Measurements from ENCODE around the gene WDFY3.
"Not testable (repeated sequence)": the region's sequence is repeated elsewhere in the genome, so short reads cannot be mapped to it uniquely, and the experiment has no call there.

Gene WDFY3

GRCh38 chr4:84683064-84683850, 283.2 kb downstream of the WDFY3 start:
- Histone ChIP-seq H3K4me1 (ENCODE audit: low read length) (peaks cover 12% of the 10 kb centered on the region), H3K79me2 (ENCODE audit: low read length) (no peaks in the 10 kb centered on the region), H2AFZ (ENCODE audit: low read depth, low read length) (no peak overlapping the region), H3K9me3 (ENCODE audit: insufficient read depth, low read length) (no peaks in the 10 kb centered on the region), H3K4me2 (ENCODE audit: low read length) (no peak overlapping the region), H4K20me1 (ENCODE audit: insufficient read depth, low read length) (no peaks in the 10 kb centered on the region), H3K27ac (ENCODE audit: low read length) (no peak overlapping the region), H3K27me3 (ENCODE audit: low read depth, low read length) (no peaks in the 10 kb centered on the region; the same call in 1 of the 2 replicates), H3K9ac (ENCODE audit: low read length) (no peak overlapping the region), H3K4me3 (ENCODE audit: low read length) (no peak overlapping the region), H3K36me3 (replicated peaks; ENCODE audit: low read depth, low read length) (no peaks in the 10 kb centered on the region)
- no peak for TF ChIP-seq CTCF (IDR thresholded peaks at IDR 0.05; ENCODE audit: low read depth, low read length)
- TF ChIP-seq EZH2phosphoT487 (IDR thresholded peaks at IDR 0.05; ENCODE audit: low read depth), result no peak

DNA sequence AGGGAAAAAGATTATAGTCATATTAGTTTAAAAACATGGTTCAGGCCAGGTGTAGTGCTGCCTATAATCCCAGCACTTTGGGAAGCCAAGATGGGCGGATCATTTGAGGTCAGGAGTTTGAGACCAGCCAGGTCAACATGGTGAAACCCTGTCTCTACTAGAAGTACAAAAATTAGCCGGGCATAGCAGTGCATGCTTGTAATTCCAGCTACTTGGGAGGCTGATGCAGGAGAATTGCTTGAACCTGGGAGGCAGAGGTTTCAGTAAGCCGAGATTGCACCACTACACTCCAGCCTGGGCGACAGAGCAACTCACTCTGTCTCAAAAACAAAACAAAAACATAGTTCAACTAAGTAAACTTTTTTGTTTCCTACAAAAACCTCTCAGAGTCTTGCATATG, 283.8 kb downstream of the WDFY3 start:
- peaks cover 12% of the 10 kb centered on the region for H3K4me1 ChIP-seq (ENCODE audit: low read length)
- H2AFZ ChIP-seq (ENCODE audit: low read depth, low read length); H3K4me2 ChIP-seq (ENCODE audit: low read length); H3K9ac ChIP-seq (ENCODE audit: low read length); H3K27ac ChIP-seq (ENCODE audit: low read length); H3K36me3 ChIP-seq (replicated peaks; ENCODE audit: low read depth, low read length); H3K4me3 ChIP-seq (ENCODE audit: low read length); H3K27me3 ChIP-seq (ENCODE audit: low read depth, low read length); H3K79me2 ChIP-seq (ENCODE audit: low read length); H4K20me1 ChIP-seq (ENCODE audit: insufficient read depth, low read length); H3K9me3 ChIP-seq (ENCODE audit: insufficient read depth, low read length): not testable (repeated sequence)

GRCh38 chr4:84681486-84682274, 284.8 kb downstream of the WDFY3 start:
- H3K9ac ChIP-seq (ENCODE audit: low read length), result no peak overlapping the region
- H3K4me1 ChIP-seq (ENCODE audit: low read length), result peaks cover 16% of the 10 kb centered on the region
- no peak overlapping the region for H3K27ac ChIP-seq (ENCODE audit: low read length)
- H3K27me3 ChIP-seq (ENCODE audit: low read depth, low read length), result no peaks in the 10 kb centered on the region; the same call in 1 of the 2 replicates
- 0 out of 2 replicates have a peak overlapping the region, but pooled peaks have one; percentile 15 for H2AFZ ChIP-seq (ENCODE audit: low read depth, low read length)
- H3K4me3 ChIP-seq (ENCODE audit: low read length), result no peak overlapping the region
- H4K20me1 ChIP-seq (ENCODE audit: insufficient read depth, low read length), result no peaks in the 10 kb centered on the region
- no peaks in the 10 kb centered on the region for H3K9me3 ChIP-seq (ENCODE audit: insufficient read depth, low read length)
- H3K79me2 ChIP-seq (ENCODE audit: low read length), result no peaks in the 10 kb centered on the region
- H3K36me3 ChIP-seq (replicated peaks; ENCODE audit: low read depth, low read length), result no peaks in the 10 kb centered on the region
- peak overlapping the region; percentile 14 for H3K4me2 ChIP-seq (ENCODE audit: low read length)
- TF ChIP-seq EZH2phosphoT487 (IDR thresholded peaks at IDR 0.05; ENCODE audit: low read depth) (no peak), CTCF (IDR thresholded peaks at IDR 0.05; ENCODE audit: low read depth, low read length) (peak; percentile 39)

GRCh38 chr4:84680956-84681355, 285.5 kb downstream of the WDFY3 start:
- H3K4me2 ChIP-seq (ENCODE audit: low read length), result no peak overlapping the region
- no peak overlapping the region for H3K27ac ChIP-seq (ENCODE audit: low read length)
- no peaks in the 10 kb centered on the region; the same call in 1 of the 2 replicates for H3K27me3 ChIP-seq (ENCODE audit: low read depth, low read length)
- no peak overlapping the region for H2AFZ ChIP-seq (ENCODE audit: low read depth, low read length)
- no peaks in the 10 kb centered on the region for H4K20me1 ChIP-seq (ENCODE audit: insufficient read depth, low read length)
- H3K9me3 ChIP-seq (ENCODE audit: insufficient read depth, low read length), result no peaks in the 10 kb centered on the region
- no peak for TF ChIP-seq CTCF (IDR thresholded peaks at IDR 0.05; ENCODE audit: low read depth, low read length)
- peaks cover 16% of the 10 kb centered on the region for H3K4me1 ChIP-seq (ENCODE audit: low read length)
- H3K9ac ChIP-seq (ENCODE audit: low read length), result no peak overlapping the region
- no peaks in the 10 kb centered on the region for H3K79me2 ChIP-seq (ENCODE audit: low read length)
- no peak overlapping the region for H3K4me3 ChIP-seq (ENCODE audit: low read length)
- H3K36me3 ChIP-seq (replicated peaks; ENCODE audit: low read depth, low read length), result no peaks in the 10 kb centered on the region

Data from OCI-LY3 (cell line).